Vagina (tissue), 2 donors: ENCODE results near the gene TRAF3IP1.

ENCODE experiments used
- CTCF ChIP-seq, 3 experiments: fragments of 450-650 bp in 2 of 3; fragments of 200-600 bp in 1 of 3; sonication (generic) in 1 of 3; IDR thresholded peaks; one replicate each; pipeline ENCODE4 v1.5.1; 2017 to 2019; ENCODE audit warnings: antibody characterized with exemption in 3 of 3, mild to moderate bottlenecking in 2 of 3, moderate library complexity in 2 of 3
- POLR2A ChIP-seq, 2 donors: fragments of 450-650 bp; IDR thresholded peaks; one replicate each; pipeline ENCODE4 v1.6.1; 2017; ENCODE audit warnings: antibody characterized with exemption in 2 of 2, mild to moderate bottlenecking in 2 of 2, moderate library complexity in 2 of 2
- POLR2AphosphoS5 ChIP-seq, 2 donors: sonication (generic); formaldehyde crosslinking; IDR thresholded peaks; one replicate each; pipeline ENCODE4 v1.9.0; 2017; ENCODE audit warnings: antibody characterized with exemption in 2 of 2, mild to moderate bottlenecking in 2 of 2, low read depth in 1 of 2; ENCODE audit not compliant: insufficient read depth in 1 of 2

GRCh38 chr2:238381341-238382115 lies 61.2 kb downstream of the TRAF3IP1 start:
- TF ChIP-seq POLR2A (IDR thresholded peaks at IDR 0.05) (no peak), CTCF (IDR thresholded peaks at IDR 0.05) (no peak), POLR2AphosphoS5 (IDR thresholded peaks at IDR 0.05; ENCODE audit: insufficient read depth in 1 of 2, low read depth in 1 of 2) (no peak)
